Left hindlimb (tissue), 1 donor: Measurements from ENCODE around the gene CRBN.

ENCODE experiments used
- DNase-seq: peaks from one replicate; pipeline ENCODE4 v3.0.0-alpha.2; 2018

The CRBN gene

GRCh38 chr3:3179407-3180094 is at the start of gene CRBN:
Gene CRBN (minus strand): TSS chr3:3179691. CDS start chr3:3179687, 4 bp downstream.
- DNase-seq, result peak; percentile 87

DNA sequence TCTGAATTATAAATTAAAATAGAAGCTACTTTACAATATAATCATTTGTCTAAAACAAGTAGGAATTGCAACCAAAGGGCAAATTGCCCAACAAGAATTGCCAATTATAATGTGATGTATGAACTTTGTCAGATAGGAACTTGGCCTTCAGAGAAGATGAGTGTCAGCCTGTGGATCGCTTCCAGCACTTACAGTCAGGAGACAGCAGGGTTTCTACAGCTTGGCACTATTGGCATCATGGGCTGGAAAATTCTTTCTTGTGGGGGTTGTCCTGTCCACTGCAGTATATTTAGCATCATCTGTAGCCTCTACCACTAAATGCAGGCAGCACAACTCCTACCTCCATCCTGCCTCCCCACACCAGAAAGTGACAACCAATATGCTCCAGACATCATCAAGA is 48.1 kb upstream of the CRBN start:
- no peak for DNase-seq

GRCh38 chr3:3221528-3221927 is 42.0 kb upstream of the CRBN start:
- no peak for DNase-seq

DNA sequence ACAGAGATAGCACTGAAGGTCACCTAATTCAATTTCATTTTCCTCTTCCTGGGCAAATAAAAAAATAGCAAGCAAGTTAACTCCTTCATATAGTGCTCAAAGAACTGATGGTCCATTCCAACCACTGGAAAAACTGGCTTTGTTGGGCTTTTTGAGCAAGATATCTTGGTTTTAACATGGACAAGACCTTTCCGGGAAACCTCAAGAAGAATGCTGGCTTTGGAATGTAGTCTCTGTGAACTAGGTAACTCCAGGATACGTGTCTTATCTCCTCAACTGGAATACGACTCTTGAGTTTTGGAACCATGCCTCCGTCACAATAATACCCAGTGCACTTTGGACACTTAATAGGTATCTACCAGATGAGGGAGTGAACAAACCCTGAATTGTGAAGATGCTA is 36.9 kb upstream of the CRBN start:
- DNase-seq, result no peak

GRCh38 chr3:3212781-3213440 is 33.4 kb upstream of the CRBN start:
- no peak for DNase-seq

GRCh38 chr3:3209714-3210113 is 30.2 kb upstream of the CRBN start:
- DNase-seq, result no peak

DNA sequence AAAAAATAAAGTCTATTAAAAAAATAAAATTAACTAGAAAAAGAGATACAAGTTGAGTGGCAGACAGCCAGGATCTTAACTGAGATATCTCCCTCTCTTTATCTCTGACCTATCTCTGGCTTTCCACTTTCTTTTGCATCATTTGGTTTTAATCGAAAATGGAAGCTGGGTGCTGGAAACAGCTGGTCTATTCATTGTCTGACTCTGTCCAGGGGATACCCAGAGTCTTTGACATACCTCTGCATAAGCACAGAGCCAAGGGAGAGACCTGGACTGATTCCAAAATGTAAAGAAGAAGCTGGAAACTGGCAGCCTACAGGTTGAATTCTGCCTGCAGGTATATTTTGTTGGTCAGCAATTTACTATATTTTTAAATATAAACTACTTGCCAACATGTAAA is 29.6 kb upstream of the CRBN start:
- no peak for DNase-seq

DNA sequence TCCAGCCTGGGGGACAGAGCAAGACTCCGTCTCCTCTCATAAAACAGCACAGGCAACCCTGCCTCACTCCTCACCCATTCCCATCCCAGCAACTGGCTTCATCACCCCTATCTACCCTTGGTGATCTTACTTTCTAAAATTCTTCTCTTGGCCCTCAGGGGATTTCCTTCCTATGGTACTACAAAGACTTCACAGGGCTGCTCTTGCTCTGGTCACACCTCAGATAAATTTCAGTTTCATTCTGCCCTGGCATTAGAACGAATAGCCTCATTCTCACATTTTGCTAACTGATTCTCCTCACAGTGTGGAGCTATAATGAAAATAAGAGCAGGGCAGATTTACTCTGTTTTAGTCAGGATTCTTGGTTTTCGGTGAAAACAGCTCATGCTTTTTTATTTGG is 22.1 kb upstream of the CRBN start:
- DNase-seq, result no peak

GRCh38 chr3:3200632-3201212 is 21.2 kb upstream of the CRBN start:
- DNase-seq, result peak; percentile 34

DNA sequence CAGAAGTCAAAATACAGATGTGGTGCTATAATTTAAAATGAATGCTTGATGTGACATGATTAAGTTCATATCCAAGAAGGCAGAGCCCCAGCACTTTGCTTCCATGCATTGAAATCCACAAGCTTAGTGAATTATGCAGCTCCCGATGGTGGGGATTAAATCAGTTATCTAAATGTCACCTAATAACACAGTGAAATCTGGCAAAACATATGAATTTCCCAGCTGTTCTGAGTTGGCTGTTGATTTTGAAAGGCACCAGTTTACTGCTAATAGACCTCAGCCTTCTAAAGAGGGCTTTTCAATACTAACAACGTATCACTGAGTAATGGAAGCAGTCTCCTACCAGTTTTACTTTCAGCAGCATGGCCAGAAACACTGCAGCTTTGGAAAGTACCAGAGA is 19.8 kb upstream of the CRBN start:
- no peak for DNase-seq

- no peak for DNase-seq
These were observed 16.8 kb upstream of the CRBN start for GRCh38 chr3:3196148-3196861.

DNA sequence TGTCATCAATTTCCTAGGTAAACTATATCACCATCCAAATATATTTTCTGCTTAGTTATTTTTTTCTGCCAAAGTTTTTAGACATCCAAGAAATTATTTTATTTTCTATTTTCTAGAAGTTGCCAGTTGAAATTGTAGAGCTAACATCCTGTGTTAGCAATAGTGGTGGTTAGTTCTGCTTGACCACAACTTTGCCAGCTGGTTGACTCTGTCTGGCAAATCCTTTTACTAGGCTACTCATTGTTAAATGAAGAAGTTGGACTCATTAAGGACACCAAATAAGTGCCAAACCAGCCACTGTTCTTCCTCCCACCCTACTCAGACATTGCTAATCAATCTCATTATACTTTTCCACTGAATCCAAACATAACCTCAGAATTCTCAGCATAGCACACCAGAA is 15.4 kb upstream of the CRBN start:
- no peak for DNase-seq

- DNase-seq, result no peak
These were observed 12.8 kb upstream of the CRBN start for GRCh38 chr3:3192286-3192675.

GRCh38 chr3:3191675-3192285 is 12.3 kb upstream of the CRBN start:
- DNase-seq, result no peak

DNA sequence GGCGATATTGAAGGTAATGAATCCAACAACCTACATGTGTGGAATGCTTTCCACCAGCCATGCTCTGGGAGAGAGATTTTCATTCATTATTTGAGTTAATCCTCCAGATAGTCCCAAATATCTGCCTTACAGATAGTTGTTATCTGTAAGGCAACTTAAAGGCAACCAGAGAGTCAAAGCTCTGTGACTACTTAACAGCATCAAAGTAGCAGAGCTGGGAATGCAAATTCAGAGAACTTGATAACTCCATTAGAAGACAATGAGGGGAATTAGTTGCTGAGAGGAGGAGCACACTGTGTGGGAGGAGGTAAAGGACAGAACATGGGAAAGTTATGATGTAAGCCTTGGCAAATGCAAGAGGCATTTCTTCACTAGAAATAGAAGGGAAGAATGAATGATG is 10.5 kb upstream of the CRBN start:
- DNase-seq, result no peak

GRCh38 chr3:3189102-3189727 is 9.7 kb upstream of the CRBN start:
- no peak for DNase-seq

- DNase-seq, result no peak
These were observed 5.4 kb upstream of the CRBN start for GRCh38 chr3:3184876-3185275.

DNA sequence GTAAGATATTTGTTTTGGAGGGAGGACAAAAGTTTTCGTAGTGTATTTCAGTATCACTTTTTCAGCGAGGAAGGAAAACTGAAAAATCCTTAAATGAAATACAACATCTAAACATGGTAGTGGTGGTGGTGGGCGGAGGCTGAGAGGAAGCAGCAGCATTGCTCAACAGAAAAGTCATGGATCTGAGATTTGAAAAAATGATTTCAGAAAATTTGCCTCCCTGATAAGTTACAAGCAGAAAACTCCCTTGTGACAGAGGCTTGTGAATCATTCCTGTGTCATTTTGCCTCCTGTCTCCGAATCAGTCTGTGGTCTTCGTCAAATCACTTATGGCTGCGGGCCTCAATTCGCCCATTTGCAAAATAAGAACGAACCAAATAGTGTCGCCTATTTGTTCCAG is 965 bp upstream of the CRBN start:
- DNase-seq, result no peak

GRCh38 chr3:3178498-3179328 is 778 bp downstream of the CRBN start:
- no peak for DNase-seq

DNA sequence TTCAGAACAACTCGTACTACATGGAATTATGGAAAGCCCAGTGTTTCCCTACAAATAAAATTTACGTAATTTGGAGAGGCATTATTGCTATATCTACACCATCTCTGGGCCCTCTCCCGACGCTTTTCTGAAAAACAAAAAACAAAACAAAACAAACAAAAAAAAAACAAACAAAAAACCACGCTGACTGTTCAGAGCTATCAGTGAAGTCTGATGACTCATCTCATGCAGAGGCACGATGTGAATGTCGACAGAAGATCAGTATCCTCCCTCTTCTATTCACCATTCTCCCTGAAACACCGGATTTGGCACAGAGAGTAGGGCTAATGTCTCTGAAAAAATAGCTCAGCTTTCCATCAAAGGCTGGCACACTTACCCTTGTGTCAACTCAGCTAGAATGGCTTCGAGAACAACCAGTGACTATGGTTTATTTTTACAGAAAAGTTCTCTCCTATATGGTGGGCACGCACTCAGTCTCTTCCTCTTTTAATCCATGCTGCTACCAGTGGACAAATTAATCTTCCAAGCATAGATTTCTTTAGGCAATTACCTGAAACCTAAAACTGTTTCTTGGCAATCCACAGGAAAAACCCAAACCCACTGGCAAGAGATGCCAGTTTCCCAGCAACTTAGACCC is 1.5 kb downstream of the CRBN start:
- DNase-seq, result no peak

DNA sequence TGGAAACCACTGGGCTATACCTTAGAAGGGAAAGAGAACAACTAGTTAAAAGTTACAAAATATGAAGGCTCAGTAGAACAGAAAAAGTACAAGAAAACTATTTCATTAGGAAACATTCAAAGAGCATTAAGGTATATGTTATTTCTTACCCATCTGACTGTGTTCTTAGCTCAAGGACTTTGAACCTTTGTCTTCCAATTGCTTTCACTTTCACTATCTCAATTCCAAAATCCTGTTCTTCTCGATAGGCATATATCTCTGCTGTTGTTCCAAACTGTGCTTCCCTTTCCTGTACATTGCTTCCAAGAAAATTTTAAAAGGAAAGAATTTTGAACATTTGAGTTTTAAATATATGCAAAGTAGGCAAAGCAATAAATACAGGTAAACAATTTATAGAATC is 6.9 kb downstream of the CRBN start:
- no peak for DNase-seq

DNA sequence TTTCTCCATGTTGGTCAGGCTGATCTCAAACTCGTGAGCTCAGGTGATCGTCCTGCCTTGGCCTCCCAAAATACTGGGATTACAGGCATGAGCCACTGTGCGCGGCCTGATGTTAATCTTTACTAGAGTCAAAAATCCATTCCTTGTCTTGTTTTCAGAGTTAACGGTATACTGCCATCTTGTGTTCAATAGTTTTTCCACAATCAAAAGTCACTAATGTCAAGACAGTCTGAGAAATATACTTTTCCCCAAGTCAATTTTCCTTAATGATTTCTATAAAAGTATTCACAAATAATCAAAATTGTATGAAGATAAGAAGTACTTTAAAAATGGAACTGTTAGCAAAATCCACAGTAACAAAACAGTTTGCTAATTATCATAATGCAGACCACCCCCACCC is 8.5 kb downstream of the CRBN start:
- no peak for DNase-seq
